GM18498 (cell line): ENCODE results near the gene ASPDH.
"Not testable (repeated sequence)": the region's sequence is repeated elsewhere in the genome, so short reads cannot be mapped to it uniquely, and the experiment has no call there.

Source experiments
- ATAC-seq: cut with Tn5 transposase; IDR thresholded peaks from one replicate; pipeline ENCODE4 v1.9.1; 2021; ENCODE audit warnings: mild to moderate bottlenecking, moderate library complexity; ENCODE audit not compliant: unreplicated experiment

Gene ASPDH

DNA sequence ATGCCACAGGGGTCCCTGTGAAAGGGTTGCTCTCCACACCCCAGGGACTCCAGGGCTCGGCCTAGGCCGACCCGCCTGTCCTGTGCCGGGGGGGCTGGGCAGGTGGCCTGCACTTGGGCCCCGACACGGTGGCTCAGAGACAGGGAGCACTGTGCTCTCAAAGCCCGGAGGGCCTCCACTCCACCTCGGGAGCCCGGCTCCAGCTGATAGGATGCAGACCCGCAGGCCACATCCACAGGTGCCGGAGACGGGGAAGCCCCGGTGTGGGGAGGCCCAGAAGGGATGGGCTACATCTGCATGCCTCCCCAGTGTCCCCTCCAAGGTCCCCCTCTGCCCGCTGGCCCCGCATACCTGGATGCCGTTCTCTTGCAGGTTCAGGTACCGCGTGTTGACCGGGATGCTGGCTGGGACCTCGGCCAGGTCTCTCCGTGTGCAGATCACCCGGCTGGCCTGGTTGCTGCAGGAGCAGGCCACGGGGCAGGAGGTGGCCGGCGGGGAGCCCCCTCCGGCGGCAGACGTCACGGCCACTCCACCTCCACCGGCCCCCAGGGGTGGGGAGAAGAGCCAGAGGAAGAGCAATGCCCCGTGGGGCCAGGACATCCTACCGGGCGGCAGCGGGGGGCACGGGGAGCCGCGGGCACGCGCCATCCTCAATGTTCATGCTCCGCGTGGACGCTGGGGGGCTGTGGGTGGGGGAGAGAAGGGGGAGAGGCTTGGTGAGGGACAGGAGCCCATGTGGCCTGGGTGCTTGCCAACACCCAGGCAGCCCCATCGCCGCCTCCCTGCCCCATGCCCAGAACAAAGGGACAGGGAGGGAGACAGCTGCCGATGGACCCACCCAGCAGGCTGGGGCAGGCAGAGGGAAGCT is 34.7 kb upstream of the ASPDH start:
- no peak for ATAC-seq

DNA sequence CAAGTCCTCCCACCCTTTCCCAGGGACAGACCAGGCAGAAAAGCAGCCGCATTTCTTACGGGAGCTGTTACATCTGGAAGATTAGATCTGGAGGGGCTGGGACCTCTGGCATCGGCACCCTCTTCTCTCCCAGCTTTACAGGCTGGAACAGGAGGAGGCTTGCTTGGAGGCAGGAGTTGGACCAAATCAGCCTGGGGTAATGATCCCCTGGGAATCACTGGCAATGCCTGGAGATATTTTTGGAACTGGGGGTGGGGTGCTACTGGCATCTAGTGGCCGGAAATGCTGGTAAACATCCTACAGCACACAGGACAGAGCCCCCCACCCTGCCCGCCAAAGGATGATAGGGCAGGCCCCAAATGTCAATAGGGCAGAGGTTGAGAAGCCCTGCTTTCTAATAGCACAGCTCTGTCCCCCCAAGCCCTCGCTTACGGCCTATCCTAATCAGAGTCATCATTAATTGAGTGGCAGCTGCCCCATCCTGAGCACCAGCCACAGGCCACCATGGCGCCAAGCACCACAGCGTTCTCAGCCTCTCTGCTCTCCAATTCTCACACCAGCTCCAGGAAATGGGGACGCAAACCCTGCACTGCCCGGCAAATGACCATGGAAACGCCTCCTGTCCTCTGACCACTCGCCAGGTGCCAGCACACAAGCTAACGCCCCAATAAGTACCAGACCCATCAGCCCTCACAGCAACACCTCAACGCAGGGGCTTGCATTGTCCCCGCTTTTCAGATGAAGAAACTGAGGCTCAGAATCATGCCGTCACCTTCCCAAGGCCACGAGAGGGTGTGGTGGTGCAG is 33.9 kb upstream of the ASPDH start:
- no peak for ATAC-seq

DNA sequence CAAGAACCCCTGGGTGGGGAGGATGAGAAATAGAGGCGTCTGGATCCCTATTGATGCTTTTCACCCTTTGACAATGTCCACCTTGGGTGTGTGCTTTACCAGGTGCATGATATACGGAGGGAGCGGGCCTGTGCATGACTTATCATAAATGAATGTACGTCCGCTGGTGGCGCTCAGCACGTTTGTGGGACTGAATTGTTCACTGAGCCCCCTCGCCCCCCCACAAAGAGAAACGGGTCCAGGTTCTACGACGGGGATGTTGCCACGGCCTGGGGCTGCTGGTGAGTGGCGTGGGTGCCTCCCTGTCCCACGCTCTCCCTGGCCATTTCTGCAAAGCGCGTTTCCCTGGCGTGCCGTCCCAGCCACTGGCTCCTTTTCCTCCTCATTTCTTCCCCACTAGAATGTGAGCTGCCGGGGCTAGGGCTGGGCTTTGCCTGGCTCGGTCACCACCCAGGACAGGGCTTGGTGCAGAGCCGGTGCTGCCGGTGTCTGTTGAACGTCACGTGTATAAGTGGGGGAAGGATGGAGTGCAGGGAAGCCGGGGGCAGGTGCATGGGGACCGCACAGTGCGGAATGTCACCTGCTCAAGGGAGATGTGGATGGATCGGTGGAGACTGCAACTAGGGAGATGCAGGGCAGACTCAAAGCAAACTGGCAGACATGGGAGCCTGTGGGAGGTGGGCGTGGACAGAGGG is 33.0 kb upstream of the ASPDH start:
- no peak for ATAC-seq

- no peak for ATAC-seq
Measured at GRCh38 chr19:50542943-50543342, 29.2 kb upstream of the ASPDH start.

GRCh38 chr19:50537769-50538230 is 24.1 kb upstream of the ASPDH start:
- ATAC-seq: no peak

DNA sequence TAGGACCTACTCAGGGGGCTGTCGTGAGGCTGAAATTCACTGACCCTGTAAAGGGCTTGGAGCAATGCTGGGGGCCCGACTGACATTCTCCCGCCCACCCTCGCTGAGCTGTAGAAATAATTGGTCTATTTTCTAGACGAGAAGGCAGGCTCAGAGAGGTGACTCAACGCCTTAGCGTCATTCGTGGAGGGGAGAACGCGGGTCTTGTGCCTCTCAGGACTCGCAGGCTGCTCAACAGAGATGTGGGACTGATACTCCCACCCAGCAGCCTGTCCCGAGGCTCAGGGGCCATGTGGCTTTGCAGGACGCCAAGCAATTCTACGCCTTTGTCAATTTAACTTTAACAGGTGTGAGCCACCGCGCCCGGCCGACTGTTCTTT is 23.6 kb upstream of the ASPDH start:
- ATAC-seq: no peak

GRCh38 chr19:50536662-50537305 is 23.1 kb upstream of the ASPDH start:
- no peak for ATAC-seq

DNA sequence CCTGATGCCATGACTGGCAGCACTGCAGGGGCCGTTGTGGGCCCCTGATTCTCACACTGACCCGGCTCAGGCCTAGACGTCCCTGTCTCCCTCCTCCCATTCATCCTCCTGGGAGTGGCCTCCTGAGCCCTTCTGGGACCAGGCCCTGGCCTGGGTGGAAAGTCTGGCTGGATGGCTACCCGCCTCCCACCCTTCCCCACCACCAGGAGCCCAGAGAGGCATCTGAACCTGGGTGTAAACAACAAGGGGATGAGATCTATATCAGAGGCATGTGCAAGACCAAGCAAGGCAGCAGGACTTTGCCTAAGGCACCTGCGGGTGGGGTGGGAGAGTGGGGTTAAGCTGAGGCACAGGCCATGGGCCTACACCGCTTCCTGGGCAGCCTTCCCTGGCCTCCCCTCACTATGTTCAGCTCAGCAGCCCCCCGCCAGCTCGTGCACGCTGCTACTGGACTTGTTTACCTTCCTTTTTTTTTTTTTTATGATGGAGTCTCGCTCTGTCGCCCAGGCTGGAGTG is 22.0 kb upstream of the ASPDH start:
- no peak for ATAC-seq

DNA sequence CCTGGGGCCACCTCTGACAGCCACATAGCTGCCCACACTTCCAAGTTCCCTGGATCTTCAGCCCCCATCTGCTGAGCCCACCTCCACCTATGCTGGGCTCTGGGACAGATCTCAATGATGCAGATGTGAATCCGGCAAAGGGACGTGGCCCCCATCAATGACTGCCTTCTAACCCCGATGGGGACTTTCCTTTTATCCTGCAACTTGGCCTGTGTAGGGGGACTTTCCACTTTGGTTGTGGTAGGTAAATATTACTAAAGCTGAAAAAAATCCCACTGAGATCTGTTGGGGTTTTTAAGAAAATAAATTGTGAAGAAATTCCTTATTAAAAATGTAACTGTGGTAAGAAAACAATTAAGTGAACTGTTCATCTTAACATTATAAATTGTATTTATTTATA is 20.8 kb upstream of the ASPDH start:
- no peak for ATAC-seq

DNA sequence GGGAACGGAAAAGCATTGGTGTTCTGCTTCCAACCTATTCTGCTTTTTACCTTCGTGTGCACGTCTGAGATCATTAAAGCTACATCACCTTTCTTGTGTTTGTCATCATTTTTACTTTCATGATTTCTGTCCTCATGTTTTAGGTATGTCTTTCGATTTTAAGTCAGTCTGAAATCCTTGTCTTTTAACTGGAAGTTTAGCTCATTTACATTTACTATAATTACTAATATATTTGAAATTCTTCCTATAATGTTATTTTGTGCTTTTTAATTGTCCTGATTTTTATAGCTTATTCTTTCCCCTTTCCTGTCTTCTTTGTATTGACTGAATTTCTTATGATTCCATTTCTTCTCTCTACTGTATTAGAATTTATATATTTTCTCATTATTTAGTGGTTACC is 19.2 kb upstream of the ASPDH start:
- ATAC-seq: no peak

- ATAC-seq: no peak
Measured at GRCh38 chr19:50531171-50531612, 17.5 kb upstream of the ASPDH start.

DNA sequence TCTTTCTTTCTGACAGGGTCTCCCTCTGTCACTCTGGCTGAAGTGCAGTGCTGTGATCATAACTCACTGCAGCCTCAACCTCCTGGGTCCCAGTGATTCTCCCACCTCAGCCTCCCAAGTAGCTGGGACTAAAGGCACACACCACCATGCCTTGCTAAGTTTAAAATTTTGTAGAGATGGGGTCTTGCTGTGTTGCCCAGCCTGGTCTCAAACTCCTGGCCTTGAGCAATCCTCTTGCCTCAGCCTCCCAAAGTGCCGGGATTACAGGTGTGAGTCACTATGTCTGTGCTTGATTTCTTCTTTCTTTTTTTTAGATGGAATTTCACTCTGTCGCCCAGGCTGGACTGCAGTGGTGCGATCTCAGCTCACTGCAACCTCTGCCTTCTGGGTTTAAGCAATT is 14.3 kb upstream of the ASPDH start:
- not testable (repeated sequence) for ATAC-seq

DNA sequence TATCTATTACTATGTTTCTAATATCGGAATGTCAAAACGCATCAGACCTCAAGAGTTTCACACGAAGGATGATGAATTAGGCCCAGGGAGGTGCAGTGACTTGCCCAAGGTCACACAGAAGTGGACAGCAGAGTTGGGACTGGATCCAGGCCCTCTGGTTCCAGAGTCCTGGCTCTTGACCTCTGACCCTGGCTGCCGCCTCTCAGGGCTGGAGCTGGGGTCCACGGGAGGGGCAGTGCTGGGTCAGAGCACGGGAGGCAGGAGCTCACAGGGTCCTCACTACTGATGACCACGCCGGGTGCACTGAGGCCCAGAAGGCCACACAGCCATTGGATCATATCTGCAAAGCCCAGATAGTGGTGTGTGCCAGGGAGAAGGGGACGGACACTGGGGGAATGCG is 9.2 kb upstream of the ASPDH start:
- ATAC-seq: no peak

- no peak for ATAC-seq
Measured at GRCh38 chr19:50520822-50521465, 7.2 kb upstream of the ASPDH start.

DNA sequence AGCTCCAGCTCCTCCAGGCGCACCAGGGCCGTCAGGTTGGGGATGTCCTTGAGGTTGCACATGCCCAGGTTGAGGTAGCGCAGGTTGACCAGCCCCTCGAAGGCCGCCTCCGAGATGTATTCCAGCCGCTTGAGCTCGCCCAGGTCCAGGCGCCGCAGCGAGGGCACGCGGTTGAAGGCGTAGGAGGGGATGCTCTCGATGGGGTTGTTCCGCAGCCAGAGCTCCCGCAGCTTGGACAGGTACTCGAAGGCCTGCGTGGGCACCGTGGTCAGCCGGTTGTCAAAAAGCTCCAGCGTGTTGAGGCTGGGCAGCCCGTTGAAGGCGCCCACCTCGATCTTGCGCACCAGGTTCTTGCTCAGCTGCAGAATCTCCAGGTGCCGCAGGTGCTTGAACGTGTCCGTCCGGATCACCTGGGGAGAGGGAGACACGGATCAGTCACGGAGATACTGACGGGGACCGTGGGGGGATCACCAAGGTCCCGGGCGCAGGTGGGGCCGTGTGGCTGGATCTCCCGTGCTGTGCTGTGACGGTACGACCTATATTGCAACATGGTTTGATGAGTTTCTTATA is 5.4 kb upstream of the ASPDH start:
- ATAC-seq: no peak

- ATAC-seq: no peak
Measured at GRCh38 chr19:50518091-50519005, 4.6 kb upstream of the ASPDH start.

- ATAC-seq: no peak
Measured at GRCh38 chr19:50517704-50518075, 4.0 kb upstream of the ASPDH start.

GRCh38 chr19:50516964-50517703 is 3.4 kb upstream of the ASPDH start:
- no peak for ATAC-seq
